Liver (tissue), 3 donors: ENCODE data around the gene FGD6.
"Not testable (repeated sequence)": the region's sequence is repeated elsewhere in the genome, so short reads cannot be mapped to it uniquely, and the experiment has no call there.

Source experiments
- CTCF ChIP-seq: fragments of 150-350 bp; IDR thresholded peaks from 2 replicates; pipeline ENCODE4 v1.5.1; 2017; ENCODE audit warnings: improper control_type of control experiment, low read depth, low read length; ENCODE audit not compliant: missing input control
- FOXA1 ChIP-seq: IDR thresholded peaks from 2 replicates; pipeline ENCODE4 v1.6.1; 2016; ENCODE audit warnings: antibody characterized with exemption
- GABPA ChIP-seq, 2 donors: IDR thresholded peaks in 1 of 2; conservative IDR thresholded peaks in 1 of 2; 2 replicates each; pipeline ENCODE4 v1.6.1; 2016; ENCODE audit warnings: antibody characterized with exemption in 2 of 2, mild to moderate bottlenecking in 1 of 2, moderate library complexity in 1 of 2
- HNF4A ChIP-seq, 2 donors: conservative IDR thresholded peaks; 2 replicates each; pipeline ENCODE4 v1.6.1; 2016; ENCODE audit warnings: antibody characterized with exemption in 2 of 2, mild to moderate bottlenecking in 2 of 2
- JUND ChIP-seq, 2 donors: IDR thresholded peaks; 2 replicates each; pipeline ENCODE4 v1.6.1; 2016; ENCODE audit warnings: antibody characterized with exemption in 2 of 2
- MAX ChIP-seq: IDR thresholded peaks from 2 replicates; pipeline ENCODE4 v1.6.1; 2016; ENCODE audit warnings: antibody characterized with exemption
- RAD21 ChIP-seq, 2 donors: IDR thresholded peaks; 2 replicates each; pipeline ENCODE4 v1.6.1; 2016; ENCODE audit warnings: antibody characterized with exemption in 2 of 2, mild to moderate bottlenecking in 2 of 2
- REST ChIP-seq: IDR thresholded peaks from 2 replicates; pipeline ENCODE4 v1.6.1; 2016; ENCODE audit warnings: antibody characterized with exemption, mild to moderate bottlenecking
- RXRA ChIP-seq, 2 donors: IDR thresholded peaks; 2 replicates each; pipeline ENCODE4 v1.6.1; 2017 to 2018; ENCODE audit warnings: antibody characterized with exemption in 2 of 2, mild to moderate bottlenecking in 1 of 2
- SP1 ChIP-seq: IDR thresholded peaks from 2 replicates; pipeline ENCODE4 v1.6.1; 2018; ENCODE audit warnings: antibody characterized with exemption, mild to moderate bottlenecking
- TAF1 ChIP-seq: conservative IDR thresholded peaks from 2 replicates; pipeline ENCODE4 v1.6.1; 2016; ENCODE audit warnings: antibody characterized with exemption, mild to moderate bottlenecking
- ZBTB33 ChIP-seq: IDR thresholded peaks from 2 replicates; pipeline ENCODE4 v1.6.1; 2016; ENCODE audit warnings: antibody characterized with exemption
- donor health status: healthy.
- donor health status: healthy.

- not testable (repeated sequence) for TF ChIP-seq RAD21 (IDR thresholded peaks at IDR 0.05); TAF1; SP1; JUND (IDR thresholded peaks at IDR 0.05); MAX; CTCF; FOXA1; ZBTB33; REST; RXRA (IDR thresholded peaks at IDR 0.05); GABPA (IDR thresholded peaks at IDR 0.05 in 1 of 2, conservative IDR thresholded peaks at IDR 0.05 in 1 of 2); HNF4A (conservative IDR thresholded peaks at IDR 0.05)
These were observed 79.2 kb downstream of the FGD6 start for GRCh38 chr12:95138031-95138430.
